GM19193 (cell line): ENCODE results near the gene TSPAN1.

ENCODE experiments used
- POLR2A ChIP-seq: IDR thresholded peaks from 4 replicates; pipeline ENCODE4 v1.6.1; 2011; ENCODE audit not compliant: insufficient read depth, insufficient read length; ENCODE audit errors: extremely low read depth

Gene TSPAN1

DNA sequence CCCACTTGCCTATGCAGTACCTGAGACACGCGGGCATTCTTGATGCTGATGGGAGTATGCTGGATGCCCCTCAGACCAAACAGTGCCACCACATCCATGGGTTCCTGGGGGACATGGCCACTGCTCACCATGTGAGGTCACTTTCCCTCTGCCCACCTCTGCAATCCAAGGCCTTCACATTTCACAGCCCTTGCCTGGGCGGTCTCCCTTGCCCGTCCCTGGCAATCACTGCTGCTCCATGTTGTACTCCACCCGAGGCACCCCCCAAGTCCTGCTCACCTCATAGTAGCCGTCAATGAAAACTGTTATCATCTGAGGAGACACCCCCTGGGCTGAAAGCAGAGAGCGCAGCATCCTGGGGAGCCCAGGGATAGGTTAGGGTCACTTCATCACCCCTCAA lies 18.4 kb downstream of the TSPAN1 start:
- TF ChIP-seq POLR2A = no peak

DNA sequence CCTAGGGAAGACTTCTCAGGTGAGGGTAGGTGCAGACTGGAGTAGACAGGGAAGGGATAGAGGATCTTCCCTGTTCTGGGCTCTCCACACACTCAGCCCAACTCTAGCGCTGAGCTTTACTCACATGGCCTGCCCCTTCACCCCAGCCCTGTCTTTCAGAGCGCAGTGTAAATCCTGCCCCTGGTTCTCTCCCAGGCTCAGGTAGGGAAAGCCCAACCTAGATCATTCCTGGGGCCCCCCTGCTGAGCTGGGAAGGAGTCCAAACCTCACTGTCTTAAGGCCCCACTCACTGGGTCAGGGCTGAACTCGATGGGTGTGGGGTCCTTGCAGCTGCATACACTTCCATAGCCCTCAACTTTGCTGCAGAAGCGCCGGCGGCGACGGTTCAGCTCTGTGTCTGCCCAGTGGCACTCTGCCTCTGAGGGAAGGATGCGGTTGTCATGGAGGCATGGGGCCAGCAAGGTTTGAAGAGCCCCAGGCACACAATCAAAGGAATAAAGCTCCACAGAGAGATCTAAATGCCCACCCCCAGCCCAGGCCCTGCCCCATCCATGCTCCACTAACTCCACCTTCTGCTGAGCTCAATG lies 19.2 kb downstream of the TSPAN1 start:
- no peak for TF ChIP-seq POLR2A

DNA sequence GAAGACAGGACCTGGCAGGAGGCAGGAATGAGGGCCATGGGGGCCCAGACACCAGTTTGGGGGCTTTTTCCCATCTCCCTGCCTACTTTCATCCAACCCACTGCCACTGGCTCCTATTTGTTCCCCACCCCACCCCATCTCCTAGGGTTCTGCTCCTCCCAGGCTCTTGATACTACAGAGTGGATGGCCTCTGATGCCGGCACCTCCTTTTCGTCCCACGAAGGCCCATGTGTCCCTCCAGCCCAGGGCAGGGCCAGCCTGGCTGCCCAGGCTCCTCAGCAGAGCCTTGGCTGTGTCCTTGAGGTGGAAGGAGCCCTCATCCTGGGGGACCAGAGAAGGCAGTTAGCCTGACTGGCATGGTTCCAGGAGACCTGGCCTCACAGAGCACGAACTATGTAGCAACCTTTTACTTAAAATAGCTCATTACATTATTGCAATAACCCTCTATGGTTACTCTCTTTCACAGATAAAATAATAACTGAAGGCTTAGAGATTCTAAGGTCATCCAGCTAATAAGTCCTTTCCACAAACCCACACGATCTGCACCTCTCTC lies 19.8 kb downstream of the TSPAN1 start:
- TF ChIP-seq POLR2A = no peak

DNA sequence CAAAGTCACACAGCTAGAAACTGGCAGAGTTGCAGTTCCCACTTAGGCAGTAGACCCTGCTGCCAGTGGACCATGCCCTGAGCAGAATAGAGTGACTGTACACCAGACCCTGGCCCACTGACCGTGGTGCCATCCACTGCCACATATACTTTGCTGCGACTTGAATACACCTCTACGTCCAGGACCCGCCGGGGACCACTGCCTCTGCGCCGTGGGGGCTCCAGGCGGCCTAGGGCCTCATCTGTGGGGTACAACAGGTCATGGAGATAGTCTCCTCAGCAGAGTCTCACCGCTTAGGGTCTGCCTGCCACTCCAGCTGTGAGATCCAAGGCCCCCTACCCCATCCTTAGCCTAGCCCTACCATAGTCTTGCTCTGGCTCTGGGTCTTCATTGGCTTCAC lies 21.7 kb downstream of the TSPAN1 start:
- no peak for TF ChIP-seq POLR2A

DNA sequence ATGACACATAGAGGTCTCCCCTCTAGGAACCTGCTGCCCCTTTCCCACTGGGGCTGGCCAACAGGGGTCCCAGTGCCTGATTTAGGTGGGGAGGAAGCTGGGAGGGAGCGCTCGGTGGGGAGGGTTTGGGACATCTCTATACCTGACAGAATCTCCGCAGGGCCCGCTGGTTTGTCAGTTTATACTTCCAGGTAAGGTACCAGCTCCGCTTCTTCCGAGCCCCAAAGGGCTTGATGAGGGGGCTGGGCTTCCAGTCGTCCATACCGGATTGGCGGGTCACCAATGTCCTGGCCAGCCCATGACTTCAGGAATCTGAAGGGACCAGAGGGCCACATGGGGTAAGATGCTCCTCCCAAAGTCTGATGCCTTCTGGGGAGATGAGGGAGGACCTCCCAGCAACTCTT lies 22.7 kb downstream of the TSPAN1 start:
- TF ChIP-seq POLR2A = no peak

DNA sequence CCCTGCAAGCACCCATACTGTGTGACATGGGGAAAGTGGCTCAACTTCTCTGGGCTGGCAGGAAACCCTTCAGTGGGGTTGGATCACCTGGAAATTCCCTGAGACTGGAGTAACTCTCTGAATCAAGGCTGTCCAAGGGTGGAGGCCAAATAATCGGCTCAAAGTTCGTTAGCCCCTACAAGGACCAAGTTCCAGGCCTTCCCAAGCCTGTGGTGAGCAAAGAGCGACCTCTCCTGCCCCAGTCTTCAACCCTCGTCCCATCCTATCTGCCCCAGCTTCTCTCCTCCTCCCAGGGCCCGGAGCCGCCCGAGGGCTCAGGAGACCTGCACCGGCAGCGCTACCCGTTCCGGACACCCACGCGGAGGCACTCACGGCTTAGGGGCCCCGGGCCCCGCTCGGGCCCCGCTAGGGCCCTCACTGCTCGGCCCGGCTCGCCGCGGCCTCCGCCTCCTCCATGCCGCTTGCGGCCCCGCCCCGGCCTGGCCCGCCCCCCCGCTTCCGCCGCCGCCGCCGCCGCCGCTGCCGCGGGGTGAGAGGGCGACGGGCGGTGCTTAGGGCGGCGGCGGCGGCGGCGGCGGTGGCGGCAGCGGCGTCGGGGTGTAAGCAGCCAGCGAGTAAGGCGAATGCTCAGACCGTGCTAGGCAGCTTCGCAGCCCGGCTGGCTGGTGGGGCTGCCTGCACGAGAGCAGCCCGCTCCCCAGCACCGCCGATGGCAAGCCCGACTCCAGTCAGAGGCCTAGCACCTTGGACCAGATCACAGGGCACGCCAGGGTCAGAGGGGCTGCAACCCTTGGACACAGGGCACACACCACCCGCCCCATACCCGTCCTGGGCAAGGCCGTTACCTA lies 23.3 kb downstream of the TSPAN1 start, which contains the start of gene POMGNT1:
Gene POMGNT1 (minus strand): TSS at position 471 of the 848 bp plus-strand sequence. CDS start 613 bp downstream, outside the sequence.
- TF ChIP-seq POLR2A = peak; percentile 85

DNA sequence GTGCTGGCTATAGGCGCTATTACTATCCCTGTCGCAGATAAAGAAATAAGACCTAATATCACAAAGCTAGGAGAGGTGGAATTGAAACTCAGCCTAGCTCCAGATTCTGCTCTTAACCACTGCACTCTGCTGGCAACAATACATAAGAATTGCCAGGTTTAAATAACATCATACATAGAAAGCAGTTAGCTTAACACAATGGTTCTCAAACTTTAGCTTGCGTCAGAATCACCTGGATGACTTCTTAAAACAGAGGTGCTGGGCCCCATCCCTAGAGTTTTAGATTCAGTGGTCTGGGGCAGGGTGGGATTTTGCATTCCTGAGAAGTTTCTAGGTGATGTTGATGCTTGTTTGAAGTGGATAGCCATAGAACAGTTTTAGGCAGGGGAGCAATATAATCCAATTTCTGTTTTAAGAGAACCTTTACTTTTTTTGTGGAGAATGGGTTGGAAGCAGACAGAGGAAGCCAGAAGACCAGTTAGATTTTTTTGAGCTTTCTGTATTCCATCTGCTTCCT lies 24.4 kb downstream of the TSPAN1 start:
- no peak for TF ChIP-seq POLR2A

DNA sequence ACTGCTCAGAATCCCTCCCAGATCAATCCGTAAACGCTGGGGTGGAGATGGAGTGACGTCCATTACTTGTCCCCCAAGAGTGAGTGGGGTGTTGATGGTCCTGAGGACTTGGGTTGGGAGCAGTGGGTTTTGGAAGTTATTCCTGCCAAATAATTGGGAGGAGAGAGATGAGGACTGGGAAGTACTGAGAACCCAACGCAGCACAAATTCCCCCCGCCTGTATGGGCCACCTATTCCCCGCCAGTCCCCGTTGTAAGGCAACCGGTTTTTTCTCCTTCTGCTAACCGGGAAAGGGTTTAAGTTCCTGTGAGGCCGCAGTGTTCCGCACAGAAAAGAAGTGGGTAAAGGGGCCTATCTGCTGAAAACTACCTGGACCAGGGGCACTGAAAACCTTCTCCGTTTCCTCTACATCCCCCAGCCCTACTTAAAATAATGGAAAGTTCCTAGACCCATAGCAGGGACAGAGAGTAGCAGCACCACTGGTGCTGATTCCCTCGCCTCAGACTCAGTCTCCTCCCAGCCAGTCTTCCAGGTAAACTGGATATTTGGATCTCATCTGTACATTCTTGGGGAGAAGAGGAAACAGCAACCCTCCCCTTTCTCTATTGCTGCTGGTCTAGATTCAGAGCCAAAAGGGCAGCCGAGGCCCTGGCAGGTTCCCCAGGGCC lies 29.0 kb downstream of the TSPAN1 start:
- no peak for TF ChIP-seq POLR2A

DNA sequence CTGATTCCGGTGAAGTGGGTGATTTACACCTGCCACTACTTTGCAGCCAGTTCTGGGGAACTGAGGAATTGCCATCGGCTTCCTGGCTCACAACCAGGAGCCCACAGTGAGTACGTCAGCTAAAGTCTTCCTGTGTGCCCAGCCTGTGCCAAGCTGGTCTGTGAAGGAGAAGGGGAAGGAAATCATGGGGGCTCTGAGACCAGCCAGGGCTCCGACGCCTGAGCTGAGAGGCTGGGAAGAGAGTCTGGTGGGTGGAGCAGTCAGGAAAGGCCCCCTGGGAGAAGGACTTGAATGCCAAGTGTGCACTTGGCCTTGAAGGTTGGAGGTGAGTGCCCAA lies 29.5 kb downstream of the TSPAN1 start:
- TF ChIP-seq POLR2A = no peak

DNA sequence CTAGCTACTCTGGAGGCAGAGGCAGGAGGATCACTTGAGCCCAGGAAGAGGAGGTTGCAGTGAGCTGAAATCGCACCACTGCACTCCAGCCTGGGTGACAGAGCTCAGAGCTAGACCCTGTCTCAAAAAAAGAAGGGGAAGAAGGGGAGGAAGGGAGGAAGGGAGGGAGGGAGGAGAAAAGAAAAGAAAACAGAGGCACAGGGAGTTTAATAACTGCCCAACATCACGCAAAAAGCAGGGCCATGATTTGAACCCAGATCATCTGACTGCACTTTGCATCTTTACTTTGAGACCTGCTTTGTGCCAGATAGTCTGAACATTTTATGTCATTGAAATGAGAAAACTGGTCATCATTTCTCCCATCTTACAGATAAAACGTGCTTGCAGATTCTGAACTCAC lies 30.3 kb downstream of the TSPAN1 start:
- TF ChIP-seq POLR2A = no peak

DNA sequence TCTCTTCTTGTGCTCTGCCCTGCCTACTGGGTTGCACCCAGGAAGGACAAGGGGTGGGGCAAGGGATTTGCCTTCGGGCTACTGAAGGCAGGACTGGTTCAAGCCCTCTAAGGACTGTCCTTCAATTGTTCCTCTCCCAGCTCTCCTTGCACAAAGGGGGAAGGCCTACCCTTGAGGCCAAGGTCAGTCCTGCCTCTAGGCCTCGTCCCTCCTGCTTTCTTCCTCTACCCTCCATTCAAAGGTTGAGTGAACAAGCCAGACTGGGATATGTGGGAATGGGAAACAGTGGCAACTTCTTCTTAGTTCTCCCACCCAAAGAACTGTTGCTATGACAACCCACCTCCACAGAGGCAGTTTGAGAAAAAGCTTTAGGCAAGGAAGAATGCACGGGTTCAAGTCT lies 30.9 kb downstream of the TSPAN1 start:
- TF ChIP-seq POLR2A = no peak

DNA sequence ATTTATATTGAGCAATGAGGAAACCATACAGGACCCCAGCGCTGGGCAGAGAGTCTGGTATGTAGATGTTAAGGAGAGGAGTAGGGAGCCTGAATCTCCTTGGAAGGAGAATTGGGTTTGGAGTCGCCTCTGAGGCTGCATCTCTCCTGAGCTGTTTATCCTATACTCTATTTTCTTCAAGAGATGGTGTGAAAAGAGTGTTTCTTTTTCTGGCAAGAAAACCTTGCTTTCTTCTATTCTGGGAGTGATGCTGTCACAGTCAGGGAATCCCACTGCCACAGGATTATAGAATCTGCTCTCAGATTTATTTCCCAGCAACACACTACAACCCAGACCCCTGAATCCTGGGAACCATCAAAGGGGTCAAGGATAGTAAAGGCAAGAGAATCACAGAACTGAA lies 31.5 kb downstream of the TSPAN1 start:
- TF ChIP-seq POLR2A = no peak

DNA sequence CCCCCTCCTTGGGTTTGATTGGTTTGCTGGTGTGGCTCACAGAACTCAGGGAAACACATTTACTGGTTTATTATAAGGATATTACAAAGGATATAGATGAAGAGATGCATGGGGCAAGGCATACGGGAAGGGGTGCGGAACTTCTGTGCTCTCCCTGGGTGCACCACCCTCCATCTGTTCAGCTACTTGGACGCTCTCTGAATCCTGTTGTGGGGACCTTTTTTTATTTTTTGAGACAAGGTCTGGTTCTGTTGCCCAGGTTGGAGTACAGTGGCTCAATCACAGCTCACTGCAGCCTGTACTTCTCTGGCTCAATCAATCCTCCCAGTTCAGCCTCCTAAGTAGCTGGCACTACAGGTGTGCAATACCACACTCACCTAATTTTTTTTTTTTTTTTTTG lies 35.7 kb downstream of the TSPAN1 start:
- no peak for TF ChIP-seq POLR2A

DNA sequence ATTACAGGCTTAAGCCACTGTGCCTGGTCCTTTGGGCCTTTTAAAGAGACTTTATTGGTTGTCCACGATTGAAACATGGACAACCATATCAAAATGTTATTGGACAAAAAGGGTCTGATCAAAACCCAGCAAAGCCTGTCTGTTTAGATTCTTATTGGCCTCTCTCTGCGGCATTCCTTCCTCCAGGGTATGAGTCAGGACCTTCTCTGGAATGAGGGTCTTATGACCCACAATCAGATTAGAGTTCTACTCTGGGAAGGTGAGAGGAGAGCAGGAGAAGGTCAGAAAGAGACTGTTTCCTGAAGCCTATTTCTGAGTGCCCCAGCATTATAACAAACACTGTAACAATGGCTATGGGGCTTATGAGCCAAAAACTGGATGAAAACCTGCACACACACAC lies 36.2 kb downstream of the TSPAN1 start:
- TF ChIP-seq POLR2A = no peak

DNA sequence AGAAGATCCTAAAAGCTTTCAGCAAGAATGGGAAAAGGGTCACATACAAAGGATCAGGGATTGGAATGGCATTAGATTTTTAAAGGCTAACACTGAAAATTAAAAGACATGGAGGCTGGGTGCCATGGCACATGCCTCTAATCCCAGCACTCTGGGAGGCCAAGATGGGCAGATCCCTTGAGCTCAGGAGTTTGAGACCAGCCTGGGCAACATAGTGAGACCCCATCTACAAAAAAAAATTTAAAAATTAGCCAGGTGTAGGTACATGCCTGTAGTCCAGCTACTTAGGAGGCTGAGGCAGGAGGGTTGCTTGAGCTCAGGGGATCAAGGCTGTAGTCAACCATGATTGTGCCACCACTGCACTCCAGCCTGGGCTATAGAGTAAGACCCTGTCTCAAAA lies 40.6 kb downstream of the TSPAN1 start:
- no peak for TF ChIP-seq POLR2A
